HG03442 (cell line): ENCODE data around the gene IZUMO1.
"Not testable (repeated sequence)": the region's sequence is repeated elsewhere in the genome, so short reads cannot be mapped to it uniquely, and the experiment has no call there.

Experiments used
- ATAC-seq: cut with Tn5 transposase; IDR thresholded peaks from one replicate; pipeline ENCODE4 v1.9.1; 2021; ENCODE audit warnings: mild to moderate bottlenecking, moderate library complexity; ENCODE audit not compliant: unreplicated experiment

The IZUMO1 gene

DNA sequence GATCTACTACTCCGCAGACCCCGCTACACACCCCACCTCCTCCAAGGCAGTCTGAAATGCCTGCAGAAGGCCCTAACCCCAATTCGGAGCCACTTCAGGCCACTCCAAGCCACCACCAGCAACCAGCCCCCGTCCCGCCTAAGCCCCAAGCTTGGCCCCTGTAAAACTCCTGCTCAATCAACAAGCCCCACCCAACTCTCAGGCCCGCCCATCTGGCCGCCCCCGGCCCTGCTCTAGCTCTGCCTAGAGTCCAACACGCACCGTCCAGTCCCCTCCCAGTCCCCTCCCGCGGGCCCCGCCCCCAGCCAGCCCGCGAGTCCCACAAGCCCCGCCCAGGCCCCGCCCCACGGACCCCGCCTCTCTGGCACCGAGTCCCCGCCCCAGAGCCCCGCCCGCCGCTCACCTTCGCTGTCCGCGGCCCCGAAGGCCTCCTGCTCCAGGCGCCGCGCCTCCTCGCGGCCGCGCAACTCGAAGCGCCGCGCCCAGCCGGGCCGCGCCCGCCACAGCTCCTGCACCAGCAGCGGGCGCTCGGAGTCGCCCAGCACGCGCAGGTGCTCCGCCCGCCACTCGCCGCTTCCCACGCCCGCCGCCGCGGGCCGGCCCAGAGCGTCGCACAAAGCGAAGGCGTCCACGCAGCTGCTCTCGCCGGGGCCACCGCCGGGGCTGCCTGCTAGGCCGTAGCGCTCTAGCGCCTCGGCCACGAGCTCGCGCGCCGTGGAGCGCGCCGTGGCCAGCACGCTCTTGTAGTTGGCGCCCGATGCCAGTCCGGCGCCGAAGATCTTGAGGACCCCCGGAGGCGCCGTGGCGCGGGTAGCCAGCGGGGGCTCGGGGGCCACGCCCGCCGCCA, 7.9 kb downstream of the IZUMO1 start:
- ATAC-seq: peak; percentile 84

DNA sequence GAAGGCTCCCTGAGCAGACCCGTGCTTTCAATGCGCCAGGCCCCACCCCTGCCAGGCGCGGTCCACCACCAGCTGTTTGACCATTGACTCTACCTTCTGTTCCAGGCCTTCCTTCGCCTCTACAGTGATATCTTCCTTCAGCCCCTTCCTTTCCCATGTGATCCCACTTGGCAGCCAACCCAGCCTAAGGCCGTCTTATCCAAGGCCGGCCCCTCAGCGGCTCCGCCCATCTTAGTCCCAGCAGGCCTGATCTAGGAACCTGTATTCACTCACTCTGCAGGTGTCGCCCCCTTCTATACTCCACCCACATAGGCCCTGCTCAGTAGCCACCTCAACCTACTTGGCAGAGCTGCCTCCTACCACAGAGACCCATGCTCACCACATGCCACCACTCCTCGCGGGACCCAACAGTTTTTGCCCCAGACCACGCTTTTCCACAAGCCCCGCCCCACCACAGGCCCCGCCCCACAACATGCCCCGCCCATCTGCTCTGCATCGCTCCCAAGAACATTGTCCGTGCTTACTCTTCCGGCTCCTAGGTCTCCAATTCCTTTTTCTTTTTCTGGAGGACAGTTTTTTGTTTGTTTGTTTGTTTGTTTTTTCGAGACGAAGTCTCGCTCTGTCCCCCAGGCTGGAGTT, 9.2 kb downstream of the IZUMO1 start:
- ATAC-seq: no peak

DNA sequence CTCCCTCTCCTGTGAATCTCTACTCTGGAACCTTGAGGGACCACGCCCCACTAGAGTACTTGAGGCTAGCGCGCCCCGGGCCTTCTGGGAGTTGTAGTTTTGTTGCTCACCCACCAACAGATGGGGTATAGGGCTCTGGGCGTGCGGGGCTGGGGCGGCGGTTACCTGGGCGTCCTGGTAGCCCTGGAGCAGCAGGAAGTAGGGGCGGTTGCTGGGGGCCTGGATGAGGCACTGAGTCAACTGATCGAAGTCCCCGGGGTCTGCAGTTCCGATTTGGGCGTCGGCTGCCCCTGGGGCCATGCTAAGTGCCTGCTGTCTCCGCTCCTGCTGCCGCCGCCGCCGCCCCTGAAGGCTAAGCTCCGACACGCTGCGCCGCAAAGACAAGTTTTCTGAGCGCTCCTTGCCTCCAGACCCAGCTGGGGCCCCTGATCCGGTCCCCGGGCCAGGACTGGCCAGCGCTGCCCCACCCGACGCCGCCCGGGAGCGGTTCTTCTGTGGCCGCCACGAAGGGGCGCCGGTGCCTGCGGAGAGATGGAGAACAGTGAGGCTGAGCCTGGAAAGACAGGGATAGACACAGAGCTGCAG, 11.6 kb downstream of the IZUMO1 start:
- ATAC-seq: no peak

DNA sequence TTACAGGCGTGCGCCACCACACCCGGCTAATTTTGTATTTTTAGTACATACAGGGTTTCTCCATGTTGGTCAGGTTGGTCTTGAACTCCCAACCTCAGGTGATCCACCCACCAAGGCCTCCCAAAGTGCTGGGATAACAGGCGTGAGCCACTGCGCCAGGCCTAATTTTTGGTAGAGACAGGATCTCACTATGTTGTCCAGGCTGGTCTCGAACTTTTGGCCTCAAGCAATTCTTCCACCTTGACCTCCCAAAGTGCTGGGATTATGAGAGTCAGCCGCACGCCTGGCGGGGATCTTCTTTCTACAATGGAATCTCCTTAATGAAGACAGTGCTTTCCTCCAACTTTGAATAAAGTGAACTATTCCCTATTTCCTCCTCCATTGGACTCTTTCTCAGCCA, 12.1 kb downstream of the IZUMO1 start:
- no peak for ATAC-seq

DNA sequence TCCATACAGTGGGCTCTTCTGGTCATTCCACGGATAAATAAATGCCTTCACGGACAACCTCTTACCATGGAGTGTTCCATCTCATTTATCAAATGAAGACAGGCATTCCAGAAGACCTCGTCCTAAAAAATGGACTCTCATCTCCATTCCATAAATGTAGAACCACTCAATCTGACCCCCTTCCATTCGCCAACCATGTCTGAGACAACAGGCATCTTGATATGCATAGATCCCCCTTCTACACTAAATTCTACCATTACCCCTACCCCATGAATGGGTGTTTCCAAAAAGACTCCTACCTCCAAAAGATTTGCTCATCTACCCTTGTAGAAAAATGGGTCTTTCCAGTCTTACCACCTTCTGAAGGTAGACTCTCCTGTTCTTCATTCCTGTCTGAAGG, 15.3 kb downstream of the IZUMO1 start:
- no peak for ATAC-seq

DNA sequence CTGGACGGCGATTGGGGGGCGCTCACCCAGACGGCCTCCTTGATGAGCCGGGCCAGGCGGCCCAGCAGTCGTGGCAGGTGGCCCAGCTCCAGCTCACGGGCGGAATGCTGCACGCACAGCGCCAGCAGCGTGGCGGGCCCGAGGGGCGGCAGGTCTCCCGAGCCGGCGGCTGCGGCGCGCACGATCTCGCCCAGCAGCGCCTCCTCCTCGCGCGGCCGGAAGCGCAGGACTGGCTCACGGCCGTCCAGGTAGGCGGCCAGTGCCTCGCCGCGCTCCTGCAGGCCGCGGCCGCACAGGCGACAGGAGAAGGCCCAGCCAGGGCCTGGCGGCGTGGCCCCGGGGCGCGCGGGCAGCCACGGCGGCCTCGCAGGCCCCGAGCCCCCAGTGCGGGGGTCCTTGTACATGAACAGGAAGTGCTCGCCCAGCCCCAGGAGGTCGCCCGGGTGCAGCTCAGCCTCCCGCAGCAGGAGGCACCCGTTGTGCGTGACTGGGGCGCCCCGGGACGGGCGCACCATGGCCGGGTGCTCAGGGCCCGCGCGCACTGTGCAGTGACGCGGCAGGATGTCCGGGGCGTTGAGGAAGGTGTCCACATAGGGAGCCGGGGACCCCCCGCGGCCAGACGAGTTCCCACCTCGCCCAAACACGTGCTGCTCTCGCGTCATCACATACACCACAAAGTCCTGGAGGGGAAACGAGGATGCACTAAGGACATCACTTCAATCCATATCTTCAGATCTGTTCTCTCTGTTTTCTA, 17.6 kb downstream of the IZUMO1 start:
- no peak for ATAC-seq

DNA sequence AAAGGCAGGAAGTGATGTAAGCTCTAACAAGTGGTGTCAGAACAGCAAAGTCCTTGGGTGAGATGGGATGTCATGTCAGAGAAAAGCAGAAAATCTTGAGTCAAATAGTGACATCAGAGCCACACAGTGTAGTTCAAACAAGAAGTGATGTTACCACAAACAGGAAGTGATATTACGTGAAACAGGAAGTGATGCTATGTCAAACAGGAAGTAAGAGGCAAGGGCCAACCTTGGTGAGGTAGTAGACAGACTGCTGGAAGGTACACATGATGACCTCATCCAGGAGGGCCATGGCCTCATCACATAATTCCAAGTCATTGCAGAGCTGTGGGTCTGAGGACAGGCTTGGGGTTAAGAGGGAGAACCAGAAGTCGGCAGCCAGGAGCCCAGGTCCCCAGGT, 20.2 kb downstream of the IZUMO1 start:
- no peak for ATAC-seq

DNA sequence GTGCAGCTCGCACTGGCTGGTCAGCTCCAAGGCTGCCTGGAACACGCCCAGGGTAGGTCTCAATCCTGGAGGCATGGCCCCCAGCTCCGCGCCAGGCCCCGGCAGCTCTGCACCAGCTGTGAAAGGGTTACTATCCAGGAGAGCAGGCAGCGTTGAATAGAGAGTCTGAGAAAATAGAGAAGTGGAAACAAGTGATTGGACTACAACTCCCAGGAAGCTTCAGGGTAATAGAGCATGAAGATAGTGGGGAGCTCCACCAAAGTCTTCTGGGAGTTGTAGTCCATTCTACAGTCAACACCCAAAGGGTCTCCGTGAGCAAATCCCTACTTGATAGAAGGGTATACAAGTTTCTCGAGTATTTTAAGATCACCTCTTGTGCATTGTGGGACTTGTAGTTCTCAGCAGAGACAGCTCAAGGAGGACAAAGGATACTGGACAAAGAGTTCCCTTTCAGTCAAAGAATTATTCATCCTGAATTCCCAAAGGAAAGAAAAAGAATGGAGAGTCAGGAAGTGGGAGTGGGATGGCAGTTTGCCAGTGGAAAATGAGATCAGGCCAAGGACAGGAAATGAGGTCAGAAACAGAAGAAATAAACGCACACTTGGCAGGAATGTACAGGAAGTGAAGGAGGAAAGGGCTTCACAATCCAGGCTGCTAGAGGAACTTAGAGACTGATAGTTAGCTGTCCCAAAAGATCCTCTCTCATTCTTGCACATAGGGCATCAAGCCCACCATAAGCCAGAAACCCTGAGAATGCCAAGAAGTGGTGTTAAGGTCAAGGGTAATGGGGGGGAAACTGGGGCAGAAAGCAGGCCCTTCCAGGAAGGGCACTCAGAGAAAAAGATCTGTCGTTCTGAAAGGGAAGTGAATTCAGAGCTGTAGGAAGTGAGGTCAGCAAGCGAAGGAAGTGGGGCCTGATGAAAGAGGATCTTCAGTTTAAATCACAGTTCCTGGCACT, 21.6 kb downstream of the IZUMO1 start:
- ATAC-seq: no peak

DNA sequence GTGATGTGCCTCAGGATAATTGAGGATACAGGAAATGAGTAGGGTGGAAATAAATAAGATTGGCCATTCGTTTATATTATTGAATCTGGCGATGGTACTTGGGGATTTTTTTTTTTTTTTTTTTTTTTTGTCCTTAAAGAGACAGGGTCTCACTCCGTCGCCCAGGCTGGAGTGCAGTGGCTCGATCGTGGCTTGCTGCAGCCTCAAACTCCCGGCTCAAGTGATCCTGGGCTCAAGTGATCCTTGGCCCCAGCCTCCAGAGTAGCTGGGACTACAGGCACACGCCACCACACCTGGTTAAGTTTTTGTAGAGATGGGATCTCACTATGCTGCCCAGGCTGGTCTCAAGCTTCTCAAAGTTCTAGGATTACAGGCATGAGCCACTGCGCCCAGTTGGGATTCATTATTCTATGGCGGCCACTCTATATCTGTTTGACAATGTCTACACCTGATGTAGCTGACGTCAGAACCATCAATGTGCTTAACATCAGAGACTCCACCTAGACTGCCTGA, 24.5 kb downstream of the IZUMO1 start:
- no peak for ATAC-seq

DNA sequence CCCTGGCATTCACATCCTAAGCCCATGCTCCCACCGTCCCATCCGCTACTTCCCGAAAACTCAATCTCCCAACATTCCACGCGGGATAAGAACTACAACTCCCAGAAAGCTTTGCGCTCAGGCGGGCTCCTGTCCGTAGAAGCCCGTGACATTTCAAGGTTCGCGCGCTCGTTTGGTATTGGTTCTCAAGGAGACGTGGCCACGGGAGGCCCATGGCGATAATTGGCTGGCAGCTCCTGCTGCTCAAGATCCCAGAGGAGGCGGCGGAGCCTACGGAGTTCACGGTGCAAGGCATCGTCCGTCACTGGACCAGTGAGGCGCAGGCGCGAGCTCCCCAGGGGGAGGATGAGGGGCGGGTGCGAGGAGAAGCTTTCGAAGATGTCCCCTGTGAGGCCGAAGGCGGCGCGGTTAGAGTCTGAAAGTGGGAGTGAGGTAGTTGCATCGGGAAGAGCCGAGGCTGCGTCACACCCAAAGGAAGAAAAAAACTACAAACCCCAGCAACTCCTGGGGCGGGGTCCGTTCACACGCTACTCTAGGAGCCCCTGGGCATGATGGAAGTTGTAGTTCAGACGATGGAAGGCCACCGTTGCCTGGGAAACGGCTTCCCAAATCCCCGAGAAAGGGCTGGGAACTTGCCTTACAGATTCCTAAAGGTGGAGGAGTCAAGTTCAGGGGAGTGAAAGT, 26.0 kb downstream of the IZUMO1 start:
- peak; percentile 74 for ATAC-seq

DNA sequence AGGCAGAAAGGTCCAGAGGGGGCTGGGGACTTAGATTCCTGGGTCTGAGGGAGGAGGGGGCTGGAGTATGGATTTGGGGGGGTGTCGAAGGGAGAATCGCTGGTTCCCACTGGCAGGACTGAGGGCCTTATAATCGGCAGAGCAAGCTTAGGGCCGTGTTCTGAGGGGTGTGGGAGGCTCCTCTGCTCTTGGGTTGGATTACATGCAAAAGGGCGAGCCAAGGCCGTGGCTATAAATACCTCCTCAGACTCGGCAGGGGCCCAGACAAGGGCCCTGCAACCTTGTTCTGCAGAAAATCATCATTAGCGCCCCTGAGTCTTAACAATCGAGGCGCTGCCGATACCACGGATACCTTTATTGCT, 26.5 kb downstream of the IZUMO1 start:
- peak; percentile 9 for ATAC-seq

DNA sequence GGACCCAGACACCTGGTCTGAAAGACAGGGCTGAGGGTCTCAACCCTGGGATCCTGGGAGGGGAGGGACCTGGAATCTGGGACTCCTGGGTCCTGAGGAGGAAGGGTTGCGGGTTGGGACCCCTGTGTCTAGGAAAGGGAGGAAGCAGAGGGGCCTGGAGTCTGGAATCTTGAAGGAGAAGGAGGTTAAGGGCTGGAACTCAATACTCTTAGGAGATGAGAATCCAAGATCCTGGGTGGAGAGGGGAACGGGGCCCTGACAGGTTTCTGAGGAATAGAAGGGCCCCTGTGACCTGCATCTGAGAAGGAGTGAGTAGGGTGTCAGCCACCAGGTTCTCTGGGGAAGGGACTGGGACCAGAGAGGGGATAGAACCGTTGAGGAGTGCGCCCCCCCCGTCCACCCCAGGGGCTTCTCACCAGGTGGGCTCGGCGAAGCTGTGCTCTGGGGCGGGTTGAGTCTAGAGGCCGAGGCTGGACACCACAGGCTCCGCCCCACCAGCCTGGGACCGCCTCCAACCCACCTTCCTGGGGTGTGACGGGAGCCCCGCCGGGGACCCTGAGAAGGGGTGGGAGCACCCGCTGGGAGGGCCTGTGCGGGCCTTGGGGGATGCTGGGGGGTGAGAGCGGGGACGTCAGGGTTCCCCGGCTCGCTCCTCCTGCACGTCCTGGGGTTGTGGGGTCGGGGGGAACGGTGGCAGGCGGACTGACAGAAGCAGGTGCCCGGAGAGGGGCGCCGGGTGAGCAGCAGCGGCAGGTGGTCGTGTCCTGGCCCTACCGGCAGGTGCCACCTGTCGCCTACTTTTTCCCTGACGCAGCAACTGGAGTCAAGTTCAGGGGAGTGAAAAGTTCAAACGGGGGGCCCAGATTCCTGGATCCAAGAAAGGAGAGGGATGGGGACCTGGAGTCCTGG, 27.2 kb downstream of the IZUMO1 start, which contains the start of gene MAMSTR:
TSS of gene MAMSTR (minus strand) at position 463 of the 909 bp plus-strand sequence. CDS start 694 bp downstream, outside the sequence.
- ATAC-seq: no peak

DNA sequence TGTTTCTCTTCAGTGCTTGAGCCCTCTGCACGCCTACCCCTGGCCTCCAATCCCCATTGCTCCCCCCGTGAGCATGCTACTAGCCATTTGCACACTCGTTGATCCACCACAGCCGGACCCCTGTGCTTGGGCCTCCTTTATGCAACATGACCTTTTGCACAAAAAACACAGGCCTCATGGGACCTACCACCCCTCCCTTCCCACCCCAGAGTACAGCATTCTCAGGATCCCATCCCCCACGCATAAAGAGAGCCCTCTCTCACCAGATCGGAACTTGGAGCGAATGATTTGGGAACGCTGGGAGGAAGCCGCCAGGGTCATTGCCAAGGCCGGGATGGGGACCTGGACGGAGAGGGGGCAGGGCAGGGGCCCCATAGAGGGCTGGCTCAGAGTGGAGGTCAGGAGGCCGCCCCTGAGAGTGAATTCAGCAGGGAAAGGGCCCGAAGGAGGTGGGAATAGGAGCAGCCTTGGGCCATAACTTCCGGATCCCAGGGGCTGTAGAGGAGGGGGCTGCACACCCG, 27.9 kb downstream of the IZUMO1 start:
- no peak for ATAC-seq

DNA sequence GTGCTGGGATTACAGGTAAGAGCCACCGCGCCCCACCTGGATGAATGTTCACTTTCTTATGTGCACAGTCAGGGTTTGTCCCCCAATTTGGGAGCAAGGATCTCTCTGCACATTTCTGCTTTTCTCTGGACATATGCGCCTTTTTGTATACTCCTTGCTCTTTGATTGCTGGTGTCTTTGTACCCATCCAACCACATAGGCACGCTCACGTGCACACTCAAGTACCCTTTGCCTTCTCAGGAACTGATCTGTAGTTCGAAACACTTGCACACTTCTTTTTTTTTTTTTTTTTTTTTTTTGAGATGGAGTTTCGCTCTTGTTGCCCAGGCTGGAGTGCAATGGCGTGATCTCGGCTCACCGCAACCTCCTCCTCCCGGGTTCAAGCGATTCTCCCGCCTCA, 28.6 kb downstream of the IZUMO1 start:
- ATAC-seq: not testable (repeated sequence)

DNA sequence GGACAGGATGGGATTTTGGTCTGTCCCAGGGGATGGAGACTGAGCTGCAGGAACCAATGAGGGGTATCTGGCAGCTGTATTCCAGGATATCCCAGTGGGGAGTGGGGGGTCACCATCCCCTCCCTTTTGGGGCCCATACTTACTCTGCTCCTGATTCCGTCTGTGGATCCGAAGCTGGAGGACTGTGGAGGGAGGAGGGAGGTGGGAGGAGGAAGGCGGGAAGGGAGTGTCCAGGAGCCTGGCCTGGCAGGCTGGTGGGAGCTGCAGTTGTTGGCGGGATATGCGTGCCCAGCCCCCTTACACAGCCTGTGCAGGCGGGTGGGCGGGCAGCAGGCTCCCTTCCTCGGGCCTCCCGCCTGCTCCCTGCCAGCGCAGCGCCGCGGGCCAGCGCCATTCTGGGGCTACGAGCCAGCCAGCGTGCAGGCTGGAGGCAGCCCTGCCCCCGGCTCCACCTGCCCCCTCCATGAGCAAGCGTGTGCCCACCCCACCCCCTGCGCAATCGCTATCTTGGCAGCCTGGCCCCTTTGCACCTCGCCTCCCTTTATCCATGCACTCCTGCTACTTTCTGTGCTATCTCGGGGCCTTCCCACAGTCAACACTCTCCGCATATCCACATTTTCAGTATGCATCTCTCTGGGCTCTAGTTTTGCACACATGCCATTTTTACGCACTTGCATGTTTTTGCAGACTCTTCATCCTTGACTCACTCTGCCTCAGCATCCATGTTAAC, 30.0 kb downstream of the IZUMO1 start:
- ATAC-seq: no peak

DNA sequence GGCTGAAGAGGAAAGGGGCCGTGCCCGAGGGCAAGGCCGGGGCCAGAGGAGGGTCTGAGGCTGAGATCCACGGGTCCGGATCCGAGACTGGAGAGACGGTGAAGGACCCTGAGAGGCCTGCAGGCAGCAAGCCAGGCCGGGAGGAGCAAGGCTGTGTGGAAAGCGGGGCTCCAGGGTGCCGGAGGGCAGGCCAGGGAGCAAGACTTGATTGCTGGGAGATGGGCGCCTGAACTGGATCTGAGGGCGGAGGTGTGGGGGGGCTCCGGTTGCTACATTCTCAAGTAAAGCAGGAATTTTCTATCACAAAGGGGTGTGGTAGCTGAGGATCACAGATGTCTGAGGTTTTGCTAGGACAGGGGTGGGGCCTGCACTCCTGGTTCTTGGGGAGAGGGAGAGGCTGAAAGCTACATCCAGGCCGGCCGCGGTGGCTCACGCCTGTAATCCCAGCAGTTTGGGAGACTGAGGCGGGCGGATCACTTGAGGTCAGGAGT, 31.0 kb downstream of the IZUMO1 start:
- ATAC-seq: no peak
